Measurements from ENCODE around the gene ATP1A3.

ATP1A3 gene

DNA sequence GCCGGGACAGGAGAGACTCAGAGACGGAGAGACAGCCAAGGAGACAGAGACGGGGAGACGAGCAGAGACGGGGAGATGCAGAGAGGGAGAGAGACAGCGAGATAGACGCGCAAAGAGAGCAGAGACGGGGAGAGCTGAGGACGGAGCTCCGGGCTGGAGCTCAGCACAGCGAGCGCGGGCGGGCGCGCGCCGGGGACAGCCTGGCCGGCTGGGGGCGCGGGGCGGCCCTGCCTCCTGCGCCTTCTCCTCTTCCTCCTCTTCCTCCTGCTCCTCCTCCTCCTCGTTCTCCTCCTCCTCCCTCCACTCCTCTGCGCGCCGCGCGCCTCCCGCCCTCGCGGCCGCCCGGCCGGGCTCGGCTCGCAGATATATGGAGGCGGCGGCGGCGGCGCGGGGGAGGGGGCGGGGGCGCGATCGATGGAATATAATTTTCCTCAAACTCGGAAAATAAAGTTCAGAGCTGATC, 65.8 kb downstream of the ATP1A3 start, which contains the start of gene ERFL:
Gene ERFL (minus strand): TSS at position 229 of the 463 bp plus-strand sequence. CDS start 15,530 bp downstream, outside the sequence.
- TF ChIP-seq, protein P1, sequence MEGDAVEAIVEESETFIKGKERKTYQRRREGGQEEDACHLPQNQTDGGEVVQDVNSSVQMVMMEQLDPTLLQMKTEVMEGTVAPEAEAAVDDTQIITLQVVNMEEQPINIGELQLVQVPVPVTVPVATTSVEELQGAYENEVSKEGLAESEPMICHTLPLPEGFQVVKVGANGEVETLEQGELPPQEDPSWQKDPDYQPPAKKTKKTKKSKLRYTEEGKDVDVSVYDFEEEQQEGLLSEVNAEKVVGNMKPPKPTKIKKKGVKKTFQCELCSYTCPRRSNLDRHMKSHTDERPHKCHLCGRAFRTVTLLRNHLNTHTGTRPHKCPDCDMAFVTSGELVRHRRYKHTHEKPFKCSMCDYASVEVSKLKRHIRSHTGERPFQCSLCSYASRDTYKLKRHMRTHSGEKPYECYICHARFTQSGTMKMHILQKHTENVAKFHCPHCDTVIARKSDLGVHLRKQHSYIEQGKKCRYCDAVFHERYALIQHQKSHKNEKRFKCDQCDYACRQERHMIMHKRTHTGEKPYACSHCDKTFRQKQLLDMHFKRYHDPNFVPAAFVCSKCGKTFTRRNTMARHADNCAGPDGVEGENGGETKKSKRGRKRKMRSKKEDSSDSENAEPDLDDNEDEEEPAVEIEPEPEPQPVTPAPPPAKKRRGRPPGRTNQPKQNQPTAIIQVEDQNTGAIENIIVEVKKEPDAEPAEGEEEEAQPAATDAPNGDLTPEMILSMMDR (IDR thresholded peaks at IDR 0.05; ENCODE audit: low read depth, low read length, missing control alignments), result no peak
- H3K4me3 ChIP-seq (replicated peaks; ENCODE audit: low read depth, low read length), result peak within 1 kb of the TSS; percentile 28
- DNase-seq (ENCODE audit: extremely low read depth, low read depth), result no peak

DNA sequence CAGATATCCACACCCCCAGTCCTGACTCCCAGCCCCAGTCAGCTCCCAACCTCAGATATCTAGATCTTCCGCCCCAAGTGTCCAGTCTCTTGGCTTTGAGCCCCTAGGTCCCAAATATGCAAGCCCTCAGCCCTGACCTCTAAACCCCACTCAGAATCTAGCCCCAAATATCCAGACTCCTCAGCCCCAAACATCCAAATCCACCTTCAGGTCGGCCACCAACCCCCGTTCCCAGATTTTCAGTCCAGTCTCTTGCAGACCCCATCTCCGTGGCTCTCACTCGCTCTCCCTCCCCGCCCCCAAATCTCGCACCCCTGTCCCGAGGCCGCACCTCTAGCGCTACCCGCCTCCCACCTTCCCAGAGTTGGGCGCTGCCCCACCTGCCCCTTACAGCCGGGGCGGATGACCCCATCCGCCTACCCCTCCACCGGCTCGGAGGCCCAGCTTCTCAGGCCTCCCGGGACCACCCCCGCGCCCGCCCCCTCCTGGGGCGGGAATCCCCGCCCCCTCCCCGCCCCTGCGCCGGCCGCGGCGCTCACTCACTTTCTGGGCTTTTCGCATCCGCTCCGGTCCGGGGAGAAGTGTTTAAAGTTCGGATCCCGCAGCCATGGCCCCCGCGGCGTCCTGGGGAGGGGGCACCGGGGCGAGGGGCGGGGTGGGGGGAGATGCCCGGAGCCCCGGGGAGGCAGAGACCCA, 66.4 kb downstream of the ATP1A3 start:
- TF ChIP-seq, protein P1 (IDR thresholded peaks at IDR 0.05; ENCODE audit: low read depth, low read length, missing control alignments), result no peak
- DNase-seq (ENCODE audit: extremely low read depth, low read depth), result no peak
- peak overlapping the region; percentile 24 for H3K4me3 ChIP-seq (replicated peaks; ENCODE audit: low read depth, low read length)

DNA sequence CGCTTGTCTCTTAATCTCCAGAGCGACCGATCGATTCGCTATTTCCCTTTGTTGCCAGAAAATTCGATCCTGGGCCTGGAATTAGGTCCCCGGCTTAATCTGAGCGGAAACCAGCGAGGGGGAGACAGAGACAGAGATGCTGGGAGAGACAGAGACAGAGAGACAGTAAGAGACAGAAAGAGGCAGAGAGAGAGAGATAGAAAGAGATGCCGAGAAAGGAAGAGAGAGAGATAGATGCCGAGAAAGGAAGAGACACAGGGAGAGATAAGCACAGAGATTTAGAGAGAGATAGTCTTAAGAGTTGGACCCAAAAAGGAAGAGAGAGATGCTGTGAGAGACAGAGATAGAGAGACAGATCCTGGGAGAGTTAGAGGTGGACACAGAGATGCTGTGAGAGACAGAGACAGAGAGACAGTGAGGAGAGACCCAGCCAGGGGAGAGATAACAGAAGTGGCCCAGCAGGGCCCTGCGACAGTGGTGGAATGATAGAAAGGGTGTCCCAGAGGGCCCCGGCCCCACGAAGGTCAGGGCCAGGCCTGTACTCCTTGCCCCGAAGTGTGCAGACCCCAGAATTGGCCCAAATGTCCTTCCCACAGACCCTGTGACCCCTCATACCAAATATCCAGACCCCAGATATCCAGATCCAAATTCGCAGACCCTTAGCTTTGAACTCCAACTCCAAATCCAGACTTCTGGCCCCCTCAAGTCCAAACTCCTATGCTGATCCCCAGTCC, 67.1 kb downstream of the ATP1A3 start:
- DNase-seq (ENCODE audit: extremely low read depth, low read depth), result no peak
- TF ChIP-seq, protein P1 (IDR thresholded peaks at IDR 0.05; ENCODE audit: low read depth, low read length, missing control alignments), result no peak
- no peak overlapping the region for H3K4me3 ChIP-seq (replicated peaks; ENCODE audit: low read depth, low read length)

DNA sequence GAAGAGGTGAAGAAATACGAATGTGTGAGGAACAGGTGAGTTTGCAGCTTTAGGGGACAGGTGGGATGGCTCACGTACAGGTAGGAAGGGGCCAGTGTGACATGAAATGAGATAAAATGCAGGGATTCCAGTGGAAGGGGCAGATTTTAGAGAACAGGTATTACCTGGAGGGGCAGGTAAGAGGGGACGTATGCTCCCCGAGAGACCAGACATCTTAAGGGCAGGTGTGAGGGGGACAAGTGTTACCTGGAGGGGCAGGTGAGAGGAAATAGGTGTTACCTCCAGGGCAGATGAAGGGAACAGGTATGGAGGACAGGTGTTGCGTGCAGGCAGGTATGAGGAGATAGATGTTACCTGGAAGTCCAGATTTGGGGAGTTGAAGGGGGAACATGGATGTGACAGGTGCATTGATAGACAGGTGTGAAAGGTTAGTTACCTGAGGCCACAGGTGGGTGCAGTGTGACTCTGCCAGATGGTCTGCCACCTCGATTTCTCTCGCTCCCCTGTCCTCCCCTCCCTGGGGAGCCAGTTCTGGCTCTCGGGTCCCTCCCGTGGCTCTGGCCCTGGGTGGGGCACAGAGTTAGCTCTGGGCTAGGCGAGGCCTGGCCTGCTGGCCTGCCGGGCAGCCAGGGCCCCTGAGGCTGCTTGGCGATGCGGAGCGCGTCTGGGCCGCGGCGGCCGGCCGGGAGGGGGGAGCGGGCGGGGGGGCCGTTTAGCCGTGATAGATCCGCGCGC, 67.8 kb downstream of the ATP1A3 start:
- DNase-seq (ENCODE audit: extremely low read depth, low read depth), result no peak
- no peak overlapping the region for H3K4me3 ChIP-seq (replicated peaks; ENCODE audit: low read depth, low read length)
- TF ChIP-seq, protein P1 (IDR thresholded peaks at IDR 0.05; ENCODE audit: low read depth, low read length, missing control alignments), result no peak

DNA sequence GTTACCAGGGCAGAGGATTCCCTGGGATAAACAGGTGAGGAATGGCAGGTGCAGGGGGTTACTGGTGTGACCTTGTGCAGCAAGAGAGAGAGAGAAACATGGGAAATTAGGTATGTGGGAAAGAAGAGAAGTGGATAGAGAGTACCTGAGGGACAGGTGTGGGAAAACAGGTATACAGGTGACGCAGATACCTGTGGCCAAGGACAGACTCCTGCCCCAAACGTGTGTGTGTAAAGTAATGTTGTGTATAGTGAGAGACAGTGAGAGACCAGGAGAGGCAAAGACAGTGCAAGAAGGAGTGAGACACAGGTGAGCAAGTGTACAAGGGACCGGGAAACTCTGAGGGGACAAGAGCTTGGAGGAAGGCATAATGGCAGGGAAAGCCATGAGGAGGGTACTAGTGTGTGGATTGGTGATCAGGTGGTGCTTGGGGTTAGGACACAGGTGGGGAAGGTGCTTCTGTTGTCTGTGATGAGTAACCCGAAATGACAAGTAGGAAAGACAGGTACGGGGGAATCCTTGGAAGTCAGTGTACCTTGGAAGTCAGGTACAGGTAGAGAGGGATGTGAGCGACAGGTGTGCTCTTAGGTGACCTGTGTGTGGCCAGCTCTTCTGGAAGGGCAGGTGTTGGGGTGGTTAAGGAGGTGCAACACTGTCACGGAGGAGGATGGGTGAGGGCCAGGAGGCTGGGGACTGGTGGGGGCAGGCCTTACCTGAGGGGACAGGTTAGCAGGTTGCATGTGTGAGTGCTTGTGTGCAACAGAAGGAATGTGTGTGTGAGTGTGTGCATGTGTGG, 68.6 kb downstream of the ATP1A3 start:
- TF ChIP-seq, protein P1 (IDR thresholded peaks at IDR 0.05; ENCODE audit: low read depth, low read length, missing control alignments), result no peak
- no peak for DNase-seq (ENCODE audit: extremely low read depth, low read depth)
- H3K4me3 ChIP-seq (replicated peaks; ENCODE audit: low read depth, low read length), result no peak overlapping the region

Measured in HFF-Myc (cell line).